Left ventricle myocardium inferior (tissue), 1 donor: ENCODE measurements around the gene GDPD4. TPM values are rescaled to one million over a fixed set of nuclear protein-coding genes. Genes with fewer than 3 reads are reported as not detected.

Source experiments
- DNase-seq: peaks from one replicate; pipeline ENCODE4 v3.0.0-alpha.2; 2020
- H3K27ac ChIP-seq: fragments of 200-600 bp; replicated peaks from 2 replicates; pipeline ENCODE4 v1.8.0; 2021
- H3K27me3 ChIP-seq: fragments of 200-600 bp; 2 replicates; pipeline ENCODE4 v1.8.0; 2021; ENCODE audit warnings: low read depth
- H3K36me3 ChIP-seq: fragments of 200-600 bp; 2 replicates; pipeline ENCODE4 v1.8.0; 2021
- H3K4me1 ChIP-seq: fragments of 200-600 bp; 2 replicates; pipeline ENCODE4 v1.8.0; 2021
- H3K4me3 ChIP-seq: fragments of 200-600 bp; 2 replicates; pipeline ENCODE4 v1.8.0; 2021; ENCODE audit warnings: mild to moderate bottlenecking, moderate library complexity
- H3K9me3 ChIP-seq: fragments of 200-600 bp; replicated peaks from 2 replicates; pipeline ENCODE4 v1.8.0; 2021
- intact Hi-C: fragments of 100-400 bp; cut with micrococcal nuclease; formaldehyde crosslinking; loops from one replicate; pipeline ENCODE4 v1.11.0; 2022
- total RNA-seq: library from RNA; stranded (reverse); fragmentation: NEBNext Ultra II Directional; extraction: Animal tissue kit (Norgen Biotek cat#: 25700); gene quantifications from one replicate; pipeline ENCODE4 v1.2.1, GENCODE V29; 2021
- TF ChIP-seq, protein P1 (sequence below): fragments of 200-600 bp; IDR thresholded peaks from 2 replicates; pipeline ENCODE4 v1.8.0; 2021; ENCODE audit warnings: antibody characterized with exemption, mild to moderate bottlenecking, borderline replicate concordance
- donor health status: DM: no; HTN: yes; CAD: no; lungs with severe emphysema.

The GDPD4 gene
- total RNA-seq, 1 donor from 2014 or later, result not detected

DNA sequence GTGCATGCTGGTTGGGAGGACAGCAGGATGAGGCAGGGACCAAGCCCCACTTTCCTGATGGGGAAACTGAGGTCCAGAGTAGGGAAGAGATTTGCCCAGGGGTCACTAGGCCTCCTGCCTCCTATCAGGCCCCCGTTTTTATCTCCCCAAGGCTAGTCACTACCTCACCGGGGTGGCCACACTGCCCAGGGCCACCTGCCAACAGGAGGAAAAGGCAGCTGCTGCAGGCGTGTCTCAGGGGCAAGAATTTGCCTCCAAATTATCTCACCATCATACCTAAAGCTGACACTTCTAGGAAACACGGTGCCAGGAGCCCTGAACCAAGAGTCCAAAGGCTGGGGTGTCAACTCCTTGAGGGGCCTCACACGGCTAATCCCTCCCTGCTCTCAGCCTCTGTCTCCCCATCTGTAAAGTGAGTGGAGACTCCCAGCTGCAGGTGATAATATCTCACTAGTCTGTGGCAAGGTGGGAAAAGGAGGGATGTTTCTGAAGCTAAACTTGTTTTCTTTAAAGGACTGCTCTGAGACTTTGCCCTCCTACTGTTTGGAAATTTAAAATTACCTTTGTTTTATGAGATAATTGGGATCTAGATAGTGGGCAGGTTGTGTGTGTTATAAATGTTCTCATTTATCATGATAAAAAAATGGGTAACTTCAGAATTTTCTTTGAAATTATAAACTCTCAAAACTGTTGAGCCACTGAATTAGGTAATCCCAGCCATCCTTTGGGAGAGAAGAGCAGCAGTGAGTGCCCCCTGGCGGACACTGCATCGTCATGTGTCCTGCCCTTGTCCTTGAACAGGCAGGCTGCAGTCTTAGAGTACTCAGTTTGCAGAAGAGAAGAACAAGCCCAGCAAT, 113.5 kb downstream of the GDPD4 start:
- DNase-seq, result peak; percentile 83
- Histone ChIP-seq H3K36me3 (no peaks in the 10 kb centered on the region), H3K4me3 (no peak overlapping the region), H3K27me3 (no peaks in the 10 kb centered on the region), H3K4me1 (no peaks in the 10 kb centered on the region), H3K27ac (no peak overlapping the region), H3K9me3 (no peaks in the 10 kb centered on the region)
- intact Hi-C loops, result loop anchor here (5.0 kb wide), 2 partner anchors 61 to 141 kb away; partner anchors contain the start of gene MYO7A
- TF ChIP-seq, protein P1, sequence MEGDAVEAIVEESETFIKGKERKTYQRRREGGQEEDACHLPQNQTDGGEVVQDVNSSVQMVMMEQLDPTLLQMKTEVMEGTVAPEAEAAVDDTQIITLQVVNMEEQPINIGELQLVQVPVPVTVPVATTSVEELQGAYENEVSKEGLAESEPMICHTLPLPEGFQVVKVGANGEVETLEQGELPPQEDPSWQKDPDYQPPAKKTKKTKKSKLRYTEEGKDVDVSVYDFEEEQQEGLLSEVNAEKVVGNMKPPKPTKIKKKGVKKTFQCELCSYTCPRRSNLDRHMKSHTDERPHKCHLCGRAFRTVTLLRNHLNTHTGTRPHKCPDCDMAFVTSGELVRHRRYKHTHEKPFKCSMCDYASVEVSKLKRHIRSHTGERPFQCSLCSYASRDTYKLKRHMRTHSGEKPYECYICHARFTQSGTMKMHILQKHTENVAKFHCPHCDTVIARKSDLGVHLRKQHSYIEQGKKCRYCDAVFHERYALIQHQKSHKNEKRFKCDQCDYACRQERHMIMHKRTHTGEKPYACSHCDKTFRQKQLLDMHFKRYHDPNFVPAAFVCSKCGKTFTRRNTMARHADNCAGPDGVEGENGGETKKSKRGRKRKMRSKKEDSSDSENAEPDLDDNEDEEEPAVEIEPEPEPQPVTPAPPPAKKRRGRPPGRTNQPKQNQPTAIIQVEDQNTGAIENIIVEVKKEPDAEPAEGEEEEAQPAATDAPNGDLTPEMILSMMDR, result peak; percentile 90

DNA sequence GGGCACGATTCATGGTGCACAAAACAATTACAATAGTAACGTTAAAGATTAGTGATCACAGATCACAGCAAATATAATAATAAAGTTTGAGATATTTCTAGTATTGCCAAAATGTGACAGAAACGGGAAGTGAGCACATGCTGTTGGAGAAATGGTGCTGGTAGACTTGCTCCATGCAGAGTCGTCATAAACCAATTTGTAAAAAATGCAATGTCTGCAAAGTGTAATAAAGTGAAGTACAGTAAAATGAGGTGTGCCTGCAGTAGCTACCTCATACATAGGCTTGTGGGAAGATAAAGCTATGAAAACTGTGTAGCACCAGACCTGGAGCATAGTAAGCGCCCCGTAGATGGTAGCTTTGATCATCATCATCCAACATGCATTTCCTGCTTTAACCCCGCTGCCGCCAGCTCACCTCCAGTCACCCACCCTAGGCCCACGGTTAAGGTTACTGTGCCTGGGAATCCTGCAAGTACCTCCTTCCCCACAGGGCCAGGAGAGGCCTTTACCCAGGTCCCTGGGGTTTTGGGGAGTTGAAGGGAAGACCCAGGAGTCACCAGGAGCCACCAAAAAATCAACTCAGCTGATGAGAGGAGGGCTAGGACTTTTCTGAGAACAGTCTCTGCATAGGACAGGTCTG, 114.3 kb downstream of the GDPD4 start:
- H3K36me3 ChIP-seq, result no peaks in the 10 kb centered on the region
- H3K9me3 ChIP-seq, result no peaks in the 10 kb centered on the region
- intact Hi-C loops, result loop anchor here (5.0 kb wide), 2 partner anchors 60 to 140 kb away; partner anchors contain the start of gene MYO7A
- no peaks in the 10 kb centered on the region for H3K27me3 ChIP-seq
- no peak overlapping the region for H3K27ac ChIP-seq
- no peak for DNase-seq
- H3K4me1 ChIP-seq, result no peaks in the 10 kb centered on the region
- TF ChIP-seq, protein P1, result no peak
- no peak overlapping the region for H3K4me3 ChIP-seq

DNA sequence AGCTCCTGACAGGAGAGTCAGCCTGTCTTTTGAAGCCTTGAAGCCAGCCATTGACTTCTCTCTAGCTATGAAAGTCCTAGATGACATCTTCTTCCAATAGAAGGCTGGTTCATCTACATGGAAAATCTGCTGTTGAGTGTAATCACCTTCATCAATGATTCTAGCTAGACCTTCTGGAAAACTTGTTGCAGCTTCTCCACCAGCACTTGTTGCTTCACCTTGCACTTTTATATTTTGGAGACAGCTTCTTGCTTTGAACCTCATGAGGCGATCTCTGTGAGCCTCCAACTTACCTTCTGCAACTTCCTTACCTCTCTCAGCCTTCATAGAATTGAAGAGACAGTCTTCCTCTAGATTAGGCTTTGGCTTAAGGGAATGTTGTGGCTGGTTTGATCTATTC, 115.2 kb downstream of the GDPD4 start:
- Histone ChIP-seq H3K27me3 (no peaks in the 10 kb centered on the region), H3K4me1 (no peaks in the 10 kb centered on the region), H3K27ac (no peak overlapping the region), H3K4me3 (no peak overlapping the region), H3K36me3 (no peaks in the 10 kb centered on the region), H3K9me3 (no peaks in the 10 kb centered on the region)
- no peak for DNase-seq
- TF ChIP-seq, protein P1, result no peak
- intact Hi-C loops, result loop anchor here (5.0 kb wide), 2 partner anchors 59 to 139 kb away; partner anchors contain the start of gene MYO7A

DNA sequence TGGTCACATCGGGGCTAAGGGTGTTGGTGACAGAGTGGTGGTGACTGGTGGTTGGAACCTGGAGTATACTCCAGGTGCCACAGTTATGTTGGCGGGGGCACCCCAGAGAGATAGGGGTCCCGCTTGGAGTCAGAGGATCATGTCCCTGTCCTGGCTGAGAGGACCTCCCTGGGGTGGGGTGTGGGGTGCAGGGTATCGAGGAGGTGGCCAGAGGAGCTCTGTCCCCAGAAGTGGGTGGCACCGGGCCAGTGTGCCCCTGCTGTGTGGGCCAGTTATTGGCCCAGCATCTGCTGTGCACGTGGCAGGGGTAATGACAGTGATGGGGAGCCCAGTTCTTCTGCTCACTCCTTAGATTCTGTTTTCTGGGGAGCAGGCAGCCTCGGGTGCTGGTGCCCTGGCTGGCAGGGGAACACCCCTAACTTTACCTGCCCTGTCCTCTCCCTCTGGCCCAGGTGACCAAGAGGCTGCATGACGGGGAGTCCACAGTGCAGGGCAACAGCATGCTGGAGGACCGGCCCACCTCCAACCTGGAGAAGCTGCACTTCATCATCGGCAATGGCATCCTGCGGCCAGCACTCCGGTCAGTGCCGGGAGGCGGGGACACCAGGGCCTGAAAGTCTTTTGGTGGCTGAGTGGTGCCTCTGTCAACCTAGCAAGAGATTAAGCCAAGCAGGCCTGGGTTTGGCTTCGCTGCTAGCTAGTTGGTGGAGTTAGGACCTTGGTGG, 117.2 kb downstream of the GDPD4 start:
- intact Hi-C loops, result no loop called here
- no peaks in the 10 kb centered on the region for H3K36me3 ChIP-seq
- DNase-seq, result no peak

More for the DNA sequence above, 117.2 kb downstream of the GDPD4 start:
- Histone ChIP-seq H3K4me3 (no peak overlapping the region), H3K27me3 (no peaks in the 10 kb centered on the region), H3K27ac (no peak overlapping the region), H3K9me3 (no peaks in the 10 kb centered on the region), H3K4me1 (peaks cover under 1% of the 10 kb centered on the region)
- TF ChIP-seq, protein P1, result no peak
